ENCODE measurements around the gene TXNDC11.

- no peak for TF ChIP-seq POLR2A (IDR thresholded peaks at IDR 0.05)
- TF ChIP-seq CTCF (IDR thresholded peaks at IDR 0.05), result no peak
These were observed 73.9 kb downstream of the TXNDC11 start for GRCh38 chr16:11668623-11669379.

Measured in vagina (tissue), 2 donors.